ENCODE measurements around the gene PLCB1.
"Not testable (repeated sequence)": the region's sequence is repeated elsewhere in the genome, so short reads cannot be mapped to it uniquely, and the experiment has no call there.

Gene PLCB1

GRCh38 chr20:8363970-8364733 lies 232.1 kb downstream of the PLCB1 start:
- no peak for DNase-seq (ENCODE audit: low read depth in 2 of 2, low spot score in 1 of 2)

- DNase-seq (ENCODE audit: low read depth in 2 of 2, low spot score in 1 of 2), result no peak
These were observed 232.6 kb downstream of the PLCB1 start for GRCh38 chr20:8364734-8365078.

GRCh38 chr20:8365634-8366033 lies 233.6 kb downstream of the PLCB1 start:
- DNase-seq (ENCODE audit: low read depth in 2 of 2, low spot score in 1 of 2), result no peak

GRCh38 chr20:8366303-8366923 lies 234.3 kb downstream of the PLCB1 start:
- DNase-seq (ENCODE audit: low read depth in 2 of 2, low spot score in 1 of 2), result no peak

- DNase-seq (ENCODE audit: low read depth in 2 of 2, low spot score in 1 of 2), result no peak
These were observed 235.6 kb downstream of the PLCB1 start for GRCh38 chr20:8367689-8368088.

GRCh38 chr20:8368670-8369069 lies 236.6 kb downstream of the PLCB1 start:
- no peak for DNase-seq (ENCODE audit: low read depth in 2 of 2, low spot score in 1 of 2)

- DNase-seq (ENCODE audit: low read depth in 2 of 2, low spot score in 1 of 2), result no peak
These were observed 237.2 kb downstream of the PLCB1 start for GRCh38 chr20:8369311-8369710.

- no peak for DNase-seq (ENCODE audit: low read depth in 2 of 2, low spot score in 1 of 2)
These were observed 238.7 kb downstream of the PLCB1 start for GRCh38 chr20:8370774-8371173.

- no peak for DNase-seq (ENCODE audit: low read depth in 2 of 2, low spot score in 1 of 2)
These were observed 240.8 kb downstream of the PLCB1 start for GRCh38 chr20:8372824-8373380.

- DNase-seq (ENCODE audit: low read depth in 2 of 2, low spot score in 1 of 2), result no peak
These were observed 241.5 kb downstream of the PLCB1 start for GRCh38 chr20:8373579-8373978.

- no peak for DNase-seq (ENCODE audit: low read depth in 2 of 2, low spot score in 1 of 2)
These were observed 243.8 kb downstream of the PLCB1 start for GRCh38 chr20:8375898-8376297.

- DNase-seq (ENCODE audit: low read depth in 2 of 2, low spot score in 1 of 2), result no peak
These were observed 244.9 kb downstream of the PLCB1 start for GRCh38 chr20:8376940-8377339.

GRCh38 chr20:8379125-8379524 lies 247.1 kb downstream of the PLCB1 start:
- not testable (repeated sequence) for DNase-seq (ENCODE audit: low read depth in 2 of 2, low spot score in 1 of 2)

- DNase-seq (ENCODE audit: low read depth in 2 of 2, low spot score in 1 of 2), result no peak
These were observed 253.2 kb downstream of the PLCB1 start for GRCh38 chr20:8385247-8385646.

- DNase-seq (ENCODE audit: low read depth in 2 of 2, low spot score in 1 of 2), result no peak
These were observed 254.9 kb downstream of the PLCB1 start for GRCh38 chr20:8386991-8387390.

- no peak for DNase-seq (ENCODE audit: low read depth in 2 of 2, low spot score in 1 of 2)
These were observed 256.1 kb downstream of the PLCB1 start for GRCh38 chr20:8388141-8388540.

GRCh38 chr20:8388707-8389106 lies 256.6 kb downstream of the PLCB1 start:
- DNase-seq (ENCODE audit: low read depth in 2 of 2, low spot score in 1 of 2), result no peak

GRCh38 chr20:8389381-8390036 lies 257.4 kb downstream of the PLCB1 start:
- DNase-seq (ENCODE audit: low read depth in 2 of 2, low spot score in 1 of 2), result no peak

GRCh38 chr20:8390037-8390433 lies 258.0 kb downstream of the PLCB1 start:
- DNase-seq (ENCODE audit: low read depth in 2 of 2, low spot score in 1 of 2), result no peak

- DNase-seq (ENCODE audit: low read depth in 2 of 2, low spot score in 1 of 2), result no peak
These were observed 258.4 kb downstream of the PLCB1 start for GRCh38 chr20:8390500-8390899.

GRCh38 chr20:8393381-8393780 lies 261.3 kb downstream of the PLCB1 start:
- no peak for DNase-seq (ENCODE audit: low read depth in 2 of 2, low spot score in 1 of 2)

- DNase-seq (ENCODE audit: low read depth in 2 of 2, low spot score in 1 of 2), result no peak
These were observed 262.4 kb downstream of the PLCB1 start for GRCh38 chr20:8394308-8394945.

Measured in stimulated activated CD8-positive, alpha-beta memory T cell treated with anti-CD3 and anti-CD28 coated beads, Interleukin-4, amount 100 ng/mL, for 4 hours (primary cell).